Retina (tissue), 1 donor: ENCODE measurements around the gene KLRK1.
A peak's percentile ranks its signal among the peaks of the same experiment; 100 is the strongest.
"Not testable (repeated sequence)": the region's sequence is repeated elsewhere in the genome, so short reads cannot be mapped to it uniquely, and the experiment has no call there.

Source experiments
- DNase-seq: peaks from one replicate; pipeline ENCODE4 v3.0.0-alpha.2; 2016

Gene KLRK1

GRCh38 chr12:10361622-10362021, 28.2 kb downstream of the KLRK1 start:
- no peak for DNase-seq

- peak; percentile 8 for DNase-seq
Observed at GRCh38 chr12:10361084-10361483, 28.8 kb downstream of the KLRK1 start.

GRCh38 chr12:10358969-10359368, 30.9 kb downstream of the KLRK1 start:
- no peak for DNase-seq

- DNase-seq: no peak
Observed at GRCh38 chr12:10358131-10358530, 31.7 kb downstream of the KLRK1 start.

DNA sequence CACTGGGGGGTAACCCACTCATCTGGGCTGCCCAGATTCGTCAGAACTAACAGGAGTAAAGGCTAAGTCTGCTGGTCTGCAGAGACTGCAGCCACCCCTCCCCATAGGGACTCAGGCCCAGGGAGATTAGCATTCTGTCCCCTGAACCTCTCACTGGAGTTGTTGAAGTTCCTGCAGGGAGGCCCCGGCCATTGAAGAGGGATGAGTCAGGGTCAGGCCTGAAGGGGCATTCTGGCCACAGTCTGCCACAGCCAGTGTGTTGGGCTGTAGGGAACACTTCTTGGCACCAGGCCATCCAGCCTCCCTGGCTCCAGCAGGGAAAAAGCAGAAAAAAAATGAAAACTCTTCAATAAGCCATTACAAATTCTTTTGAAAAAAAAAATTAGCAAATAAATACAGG, 35.3 kb downstream of the KLRK1 start:
- DNase-seq: no peak

GRCh38 chr12:10354071-10354470, 35.8 kb downstream of the KLRK1 start:
- DNase-seq: no peak

- DNase-seq: not testable (repeated sequence)
Observed at GRCh38 chr12:10351457-10351856, 38.4 kb downstream of the KLRK1 start.

GRCh38 chr12:10341892-10342509, 47.8 kb downstream of the KLRK1 start:
- no peak for DNase-seq

GRCh38 chr12:10340946-10341345, 48.9 kb downstream of the KLRK1 start:
- not testable (repeated sequence) for DNase-seq

- DNase-seq: no peak
Observed at GRCh38 chr12:10339053-10339840, 50.6 kb downstream of the KLRK1 start.

DNA sequence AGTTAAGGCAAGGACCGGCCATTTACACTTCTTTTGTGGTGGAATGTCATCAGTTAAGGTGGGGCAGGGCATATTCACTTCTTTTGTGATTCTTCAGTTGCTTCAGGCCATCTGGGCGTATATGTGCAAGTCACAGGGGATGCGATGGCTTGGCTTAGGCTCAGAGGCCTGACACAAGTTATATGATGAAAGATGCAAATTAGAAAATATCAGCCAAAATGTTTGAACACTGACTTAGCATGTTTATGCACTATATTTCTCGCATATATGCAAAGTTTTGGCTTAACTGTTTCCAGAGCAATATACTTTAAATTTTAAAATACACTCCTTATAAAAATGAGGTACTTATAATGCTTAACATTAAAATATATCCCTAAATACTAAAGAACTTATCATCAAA, 51.4 kb downstream of the KLRK1 start:
- DNase-seq: not testable (repeated sequence)

GRCh38 chr12:10336196-10336595, 53.6 kb downstream of the KLRK1 start:
- not testable (repeated sequence) for DNase-seq

DNA sequence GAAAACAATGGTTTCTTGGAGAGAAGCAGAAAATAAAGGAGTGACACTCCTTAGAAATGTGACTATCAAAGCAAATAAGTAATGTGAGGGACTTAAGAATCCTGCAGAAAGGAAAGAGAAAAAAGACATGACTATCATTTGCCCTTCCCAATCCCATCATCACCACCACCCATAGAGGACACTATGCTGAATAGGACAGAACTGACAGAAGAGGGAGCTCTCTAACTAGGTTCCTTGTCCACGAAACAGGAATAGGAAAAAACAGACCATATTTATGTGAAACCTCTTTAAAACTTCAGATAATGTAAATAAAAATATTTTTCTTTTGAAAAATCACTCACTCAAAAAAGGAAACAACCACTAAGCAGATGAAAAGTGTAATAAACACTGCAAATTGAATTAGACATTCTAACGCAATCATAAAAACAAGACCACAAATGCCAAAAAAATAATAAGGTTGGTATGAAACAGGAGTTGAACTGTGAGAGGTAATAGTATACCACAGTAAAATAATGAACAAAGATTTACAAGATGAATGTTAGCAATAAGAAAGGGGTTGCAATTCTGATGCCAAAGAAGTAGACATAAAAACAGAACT, 58.1 kb downstream of the KLRK1 start:
- peak; percentile 15 for DNase-seq

DNA sequence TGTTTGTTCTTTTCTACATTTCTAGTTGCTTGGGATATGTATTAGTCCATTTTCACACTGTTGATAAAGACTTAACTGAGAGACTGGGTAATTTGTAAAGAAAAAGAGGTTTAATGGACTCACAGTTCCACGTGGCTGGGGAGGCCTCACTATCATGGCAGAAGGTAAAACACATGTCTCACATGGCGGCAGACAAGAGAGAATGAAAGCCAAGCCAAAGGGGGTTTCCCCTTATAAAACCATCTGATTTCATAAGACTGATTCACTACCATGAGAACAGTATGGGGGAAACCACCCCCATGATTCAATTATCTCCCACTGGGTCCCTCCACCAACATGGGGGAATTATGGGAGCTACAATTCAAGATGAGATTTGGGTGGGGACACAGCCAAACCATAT, 61.1 kb downstream of the KLRK1 start:
- not testable (repeated sequence) for DNase-seq
